HG02885 (cell line): ENCODE results near the gene ARID5B.

ENCODE experiments used
- ATAC-seq: cut with Tn5 transposase; IDR thresholded peaks from one replicate; pipeline ENCODE4 v1.9.1; 2021; ENCODE audit warnings: mild to moderate bottlenecking; ENCODE audit not compliant: unreplicated experiment, poor library complexity

ARID5B gene

DNA sequence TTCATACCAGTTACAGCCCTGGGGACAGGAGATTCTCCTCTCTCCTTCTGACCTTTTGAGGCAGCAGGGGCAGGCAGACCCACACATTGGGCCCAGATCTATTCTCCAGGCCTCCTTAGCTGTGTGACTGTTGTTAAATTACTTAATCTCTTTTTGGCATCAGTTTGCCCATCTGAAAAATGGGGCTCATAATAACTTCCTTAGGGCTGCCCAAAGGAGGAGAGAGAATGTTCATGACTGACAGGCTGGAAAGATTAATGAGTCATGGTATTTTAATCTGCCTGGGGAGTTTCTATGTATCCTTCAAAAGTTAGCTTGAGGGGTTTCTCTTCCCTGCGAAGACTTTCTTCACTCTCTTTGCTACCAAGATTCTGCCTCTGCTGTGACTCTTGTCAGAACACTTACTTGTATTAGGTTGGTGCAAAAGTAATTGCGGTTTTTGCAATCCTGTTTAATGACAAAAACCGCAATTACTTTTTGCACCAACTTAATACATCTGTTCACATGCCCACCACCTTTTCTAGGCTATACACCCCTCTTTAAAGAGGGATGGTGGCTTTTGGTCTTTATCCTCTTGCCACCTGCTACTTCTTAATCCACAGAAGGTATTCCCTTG, 83.4 kb downstream of the ARID5B start:
- no peak for ATAC-seq

DNA sequence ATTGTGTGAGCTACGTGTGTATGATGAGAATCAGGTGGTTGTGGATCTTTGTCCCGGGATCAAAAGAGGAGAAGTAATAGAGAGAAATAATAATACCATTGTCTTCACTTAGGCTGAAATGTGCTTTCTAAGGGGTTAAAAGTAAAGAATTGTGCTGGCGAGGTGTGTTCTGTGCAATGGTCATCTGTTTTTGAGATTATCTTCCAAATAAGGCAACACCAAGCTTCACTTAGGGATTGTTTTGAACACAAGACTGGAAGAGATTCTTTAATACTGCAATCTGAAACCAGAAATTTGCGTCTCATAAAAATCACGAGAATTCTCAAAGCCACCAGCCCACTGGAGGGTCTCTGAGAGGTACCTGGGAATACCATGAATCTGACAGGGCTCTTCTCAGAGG, 84.2 kb downstream of the ARID5B start:
- ATAC-seq: no peak

DNA sequence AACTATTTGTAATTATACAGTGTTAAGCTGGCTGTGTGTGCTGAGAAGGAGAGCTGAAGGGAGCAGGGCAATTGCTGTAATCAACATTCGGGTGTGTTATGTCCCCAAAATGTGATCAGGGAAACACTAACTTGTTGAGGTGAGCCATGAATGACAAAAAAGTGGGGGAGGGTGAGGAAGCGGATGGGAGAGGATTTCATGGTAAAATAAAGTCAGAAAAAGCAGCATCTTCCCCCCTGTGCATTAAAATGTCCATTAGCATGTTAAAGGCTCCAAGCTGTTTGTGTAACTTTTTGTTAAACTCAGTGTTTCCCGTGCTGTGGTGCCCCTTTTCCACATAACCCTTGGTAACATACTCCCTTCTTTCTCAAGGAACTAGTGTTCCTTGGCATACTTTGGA, 84.9 kb downstream of the ARID5B start:
- ATAC-seq: no peak

DNA sequence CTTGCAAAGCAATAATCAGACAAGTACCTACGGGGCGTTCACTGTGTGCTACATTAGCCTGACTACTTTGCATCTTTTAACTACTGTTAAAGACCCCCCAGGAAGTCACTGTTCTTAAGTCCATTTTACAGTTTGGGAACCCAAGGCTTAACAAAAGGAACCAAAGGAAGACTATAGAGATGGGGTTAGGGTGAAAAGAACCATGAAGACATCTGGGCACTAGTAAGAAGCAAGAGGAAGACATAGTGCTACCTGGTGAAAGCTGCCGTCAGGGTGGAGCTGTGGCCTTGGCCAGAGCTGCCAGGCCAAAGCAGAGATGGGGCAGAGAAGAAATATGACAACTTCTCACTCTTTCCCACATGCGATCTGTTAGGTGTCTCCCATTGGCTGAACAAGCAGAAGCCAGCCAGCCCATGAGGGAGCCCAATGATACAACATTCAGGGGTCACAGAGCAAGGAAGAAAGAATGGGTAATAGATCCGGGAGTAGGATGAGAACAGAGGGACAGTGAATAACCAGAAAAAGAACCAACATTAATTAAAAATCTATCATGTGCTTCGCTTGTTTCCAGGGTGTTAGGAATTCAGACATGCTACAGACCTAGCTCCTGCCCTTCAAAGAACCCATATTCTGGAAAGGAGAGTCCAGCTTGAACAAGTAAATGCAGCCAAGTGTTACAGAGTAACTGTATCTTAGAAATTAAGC, 85.4 kb downstream of the ARID5B start:
- no peak for ATAC-seq

DNA sequence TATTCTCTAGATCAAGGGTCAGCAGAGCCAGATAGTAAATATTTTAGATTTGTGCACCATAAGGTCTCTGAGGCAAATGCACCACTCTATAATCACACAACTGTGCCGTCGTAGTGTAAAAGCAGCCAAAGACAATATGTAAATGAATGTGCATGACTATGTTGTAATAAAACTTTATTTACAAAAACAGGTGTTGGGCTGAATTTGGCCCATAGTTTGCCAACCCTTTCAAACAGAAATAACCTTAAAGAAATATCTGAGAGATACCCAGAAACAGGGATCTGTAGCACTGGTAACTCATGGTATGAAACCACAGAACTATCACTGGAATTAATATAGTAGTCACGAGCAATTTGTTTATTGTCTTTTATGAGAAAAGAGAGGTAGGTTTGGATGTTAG, 86.0 kb downstream of the ARID5B start:
- ATAC-seq: peak; percentile 28

GRCh38 chr10:61987951-61988379, 86.5 kb downstream of the ARID5B start:
- ATAC-seq: peak; percentile 97

GRCh38 chr10:61989995-61990760, 88.7 kb downstream of the ARID5B start:
- ATAC-seq: no peak

- no peak for ATAC-seq
Observed at GRCh38 chr10:61990761-61991135, 89.2 kb downstream of the ARID5B start.

DNA sequence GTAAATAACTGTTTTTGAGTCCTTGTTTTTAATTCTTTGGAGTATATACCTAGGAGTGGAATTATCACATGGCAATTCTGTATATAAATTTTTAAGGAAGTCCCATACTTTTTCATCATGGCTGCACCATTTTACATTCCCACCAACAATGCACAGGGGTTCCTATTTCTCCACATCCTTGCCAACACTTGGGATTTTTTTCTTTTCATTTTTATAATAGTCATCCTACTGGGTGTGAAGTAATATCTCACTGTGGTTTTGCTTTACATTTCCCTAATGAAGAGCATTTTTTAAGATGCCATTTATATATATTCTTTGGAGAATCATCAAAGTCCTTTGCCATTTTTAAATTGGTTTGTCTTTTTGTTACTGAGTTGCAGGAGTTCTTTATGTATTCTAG, 89.7 kb downstream of the ARID5B start:
- ATAC-seq: no peak

DNA sequence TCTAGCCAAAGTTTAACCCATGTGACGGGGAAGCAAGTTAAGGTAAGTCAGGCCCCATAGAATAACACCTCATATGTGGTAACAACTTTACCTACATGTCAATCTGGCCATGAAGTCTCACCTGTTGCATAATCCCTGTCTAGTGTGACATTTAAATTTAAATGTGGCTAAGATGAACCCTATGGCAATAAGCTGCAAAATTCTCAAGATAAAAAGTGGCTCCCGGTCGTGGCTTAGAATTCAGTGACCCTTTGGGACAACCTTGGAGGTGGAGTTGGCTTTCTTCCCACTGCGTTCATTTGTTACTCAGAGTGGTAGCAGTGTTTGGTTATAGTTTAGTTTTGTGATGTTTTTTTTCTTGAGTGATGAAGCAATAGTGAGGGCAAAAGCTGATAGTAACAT, 90.6 kb downstream of the ARID5B start:
- no peak for ATAC-seq

- peak; percentile 31 for ATAC-seq
Observed at GRCh38 chr10:61992671-61993668, 91.5 kb downstream of the ARID5B start.

DNA sequence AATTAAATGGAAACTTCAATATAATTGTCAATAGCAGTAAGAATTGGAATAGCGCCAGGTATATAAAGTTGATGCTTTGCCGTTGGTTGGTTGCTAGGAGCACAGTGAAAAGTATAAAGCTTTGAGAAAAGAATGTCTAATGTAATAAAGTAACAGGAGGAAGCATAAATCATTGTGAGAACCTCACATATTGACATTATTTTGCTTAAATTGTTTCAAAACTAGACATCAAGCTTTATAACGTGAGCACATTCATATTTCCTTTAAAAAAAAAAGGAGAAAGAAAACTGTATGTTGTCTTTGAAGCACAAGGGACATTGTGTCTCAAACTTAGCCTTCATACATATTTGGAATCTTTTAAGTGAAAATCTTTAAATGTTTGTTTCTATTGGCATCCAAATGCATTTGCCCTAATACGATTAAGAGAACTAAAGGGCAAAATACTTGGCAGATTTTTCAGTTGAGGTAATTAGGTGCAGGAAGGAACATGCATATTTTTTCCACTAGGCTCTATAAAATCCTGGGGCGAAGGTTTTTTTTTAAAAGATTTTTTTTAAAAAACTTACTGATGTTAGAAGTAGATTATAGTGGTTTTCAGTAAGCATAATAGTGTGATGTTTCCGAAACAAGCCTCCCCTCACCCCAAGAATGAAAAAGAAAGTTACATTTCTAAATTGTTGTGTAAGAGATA, 92.4 kb downstream of the ARID5B start:
- ATAC-seq: no peak

DNA sequence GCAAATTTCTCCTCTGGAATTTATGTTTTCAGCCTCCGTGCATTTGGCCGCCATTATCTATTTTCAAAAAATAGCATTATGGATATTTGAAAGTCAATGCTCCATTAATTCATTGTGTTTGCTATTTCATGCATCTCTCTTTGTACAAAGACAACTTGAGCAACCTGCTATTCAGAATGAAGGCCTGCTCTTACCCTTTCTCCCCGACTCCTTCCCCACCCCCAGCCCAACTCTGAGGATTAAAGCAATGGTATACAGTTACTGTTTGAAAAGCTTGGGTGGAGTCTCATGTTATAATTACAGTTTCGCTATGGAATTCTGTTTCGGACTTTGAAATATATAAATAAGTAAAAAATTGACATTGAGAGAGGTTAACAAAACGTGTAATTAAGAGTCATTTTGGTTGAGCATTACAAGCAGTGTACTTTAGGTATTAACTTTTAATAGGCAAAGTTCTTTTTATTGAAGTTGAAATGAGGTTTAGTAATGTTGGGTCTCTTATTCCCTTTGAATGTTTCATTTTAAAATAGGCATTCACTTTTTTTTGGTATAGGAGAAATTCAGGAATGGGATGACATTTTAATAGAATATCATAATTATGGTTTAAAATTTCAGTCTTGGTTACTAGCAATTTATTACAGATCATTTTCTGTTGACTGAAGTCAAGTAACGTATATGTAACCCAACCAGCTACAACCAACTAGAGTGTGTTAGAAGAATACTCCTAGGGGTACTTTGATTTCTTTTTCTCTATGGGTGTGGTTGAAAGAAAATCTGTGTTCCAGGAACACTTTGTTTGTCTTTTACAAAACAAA, 93.1 kb downstream of the ARID5B start:
- no peak for ATAC-seq

DNA sequence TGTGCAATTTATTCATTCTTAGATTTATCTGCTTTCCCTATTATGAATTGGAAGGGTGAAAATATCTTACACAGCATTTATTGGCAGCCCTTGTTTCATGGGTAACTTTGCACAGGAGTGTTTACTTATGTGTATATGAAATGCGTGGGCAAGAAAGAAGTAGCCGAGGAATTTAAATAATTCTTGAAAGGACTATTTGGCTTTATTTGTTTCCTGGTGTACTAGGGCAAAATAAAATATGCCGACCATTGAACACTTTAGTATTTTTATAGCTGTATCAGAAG, 93.7 kb downstream of the ARID5B start:
- no peak for ATAC-seq

- ATAC-seq: no peak
Observed at GRCh38 chr10:61998937-61999336, 97.4 kb downstream of the ARID5B start.

DNA sequence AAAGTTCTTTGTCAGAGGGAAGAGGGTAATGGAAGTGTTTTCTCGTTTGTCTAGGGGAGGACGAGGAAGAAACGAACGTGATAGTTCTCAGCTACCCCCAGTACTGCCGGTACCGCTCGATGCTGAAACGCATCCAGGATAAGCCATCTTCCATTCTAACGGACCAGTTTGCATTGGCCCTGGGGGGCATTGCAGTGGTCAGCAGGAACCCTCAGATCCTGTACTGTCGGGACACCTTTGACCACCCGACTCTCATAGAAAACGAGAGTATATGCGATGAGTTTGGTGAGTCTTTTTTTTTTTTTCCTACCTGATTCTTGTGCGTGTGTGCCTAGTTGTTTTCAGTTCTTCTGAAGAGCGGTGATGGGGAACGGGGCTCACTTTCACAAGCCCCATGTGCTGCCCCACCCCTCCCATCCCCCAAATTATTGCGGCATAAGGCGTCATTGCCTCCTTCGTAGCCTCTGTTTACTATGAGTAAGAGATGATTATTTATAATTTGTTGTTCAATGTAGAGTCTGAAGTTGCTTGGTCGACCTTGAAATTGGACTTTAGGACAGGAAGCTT, 98.6 kb downstream of the ARID5B start:
- ATAC-seq: peak; percentile 78

GRCh38 chr10:62000726-62001125, 99.2 kb downstream of the ARID5B start:
- ATAC-seq: peak; percentile 18

GRCh38 chr10:62001898-62002297, 100.4 kb downstream of the ARID5B start:
- ATAC-seq: no peak

- ATAC-seq: no peak
Observed at GRCh38 chr10:62002753-62003152, 101.3 kb downstream of the ARID5B start.
